Gastroesophageal sphincter (tissue), 4 donors: ENCODE results near the gene CYP4V2. TPM values are rescaled to one million over a fixed set of nuclear protein-coding genes. Genes with fewer than 3 reads are reported as not detected.

Experiments used
- ATAC-seq: fragments of 150-250 bp; one replicate; pipeline ENCODE4 v1.9.1; 2016; ENCODE audit warnings: mild to moderate bottlenecking, moderate library complexity
- H3K27ac ChIP-seq, 4 donors: fragments of 200-600 bp; sonication (generic) in 3 of 4; 1 replicate in 3 of 4; 2 replicates in 1 of 4; pipeline ENCODE4 v1.5.1; 2016 to 2019
- H3K27me3 ChIP-seq: fragments of 200-600 bp; sonication (generic); one replicate; pipeline ENCODE4 v1.5.1; 2019
- H3K36me3 ChIP-seq, 2 donors: fragments of 200-600 bp; sonication (generic); one replicate each; pipeline ENCODE4 v1.5.1; 2019; ENCODE audit warnings: control low read depth in 1 of 2
- H3K4me1 ChIP-seq, 3 donors: fragments of 200-600 bp; sonication (generic); 1 replicate in 2 of 3; 2 replicates in 1 of 3; pipeline ENCODE4 v1.5.1; 2016 to 2019; ENCODE audit warnings: control low read depth in 2 of 3
- H3K4me3 ChIP-seq, 2 donors: fragments of 200-600 bp; sonication (generic); one replicate each; pipeline ENCODE4 v1.5.1; 2019; ENCODE audit warnings: mild to moderate bottlenecking in 1 of 2, moderate library complexity in 1 of 2
- H3K9me3 ChIP-seq, 3 donors: fragments of 200-600 bp; sonication (generic); one replicate each; pipeline ENCODE4 v1.5.1; 2017 to 2019; ENCODE audit warnings: control low read depth in 2 of 3
- EP300 ChIP-seq: sonication (generic); formaldehyde crosslinking; IDR thresholded peaks from one replicate; pipeline ENCODE4 v1.6.1; 2017; ENCODE audit warnings: antibody characterized with exemption, mild to moderate bottlenecking
- POLR2A ChIP-seq, 2 donors: fragments of 450-650 bp; IDR thresholded peaks; one replicate each; pipeline ENCODE4 v1.6.1; 2017; ENCODE audit warnings: antibody characterized with exemption in 2 of 2, mild to moderate bottlenecking in 2 of 2, moderate library complexity in 1 of 2
- POLR2AphosphoS5 ChIP-seq: sonication (generic); formaldehyde crosslinking; IDR thresholded peaks from one replicate; pipeline ENCODE4 v1.6.1; 2017; ENCODE audit warnings: antibody characterized with exemption
- WGBS, 2 donors: methylation state at CpG; one replicate each; pipeline ENCODE4 v1.1.5; 2018; ENCODE audit warnings: low coverage in 1 of 2; 5-methylcytosine and 5-hydroxymethylcytosine counted together
- total RNA-seq, 4 donors: library from RNA; depleted of rRNA; stranded (reverse); fragments of >200 nt; gene quantifications; one replicate each; pipeline ENCODE4 v1.1.0, GENCODE V29; 2016
- TF ChIP-seq, protein P1 (sequence below), 4 experiments: fragments of 200-600 bp in 2 of 4; fragments of 450-650 bp in 2 of 4; sonication (generic) in 1 of 4; IDR thresholded peaks; one replicate each; pipeline ENCODE4 v1.5.1; 2017 to 2019; ENCODE audit warnings: antibody characterized with exemption in 4 of 4, mild to moderate bottlenecking in 2 of 4, moderate library complexity in 2 of 4

Gene CYP4V2
- total RNA-seq, 4 donors from 2014 or later, result 25.6 to 44.7 (median 32.5) TPM

DNA sequence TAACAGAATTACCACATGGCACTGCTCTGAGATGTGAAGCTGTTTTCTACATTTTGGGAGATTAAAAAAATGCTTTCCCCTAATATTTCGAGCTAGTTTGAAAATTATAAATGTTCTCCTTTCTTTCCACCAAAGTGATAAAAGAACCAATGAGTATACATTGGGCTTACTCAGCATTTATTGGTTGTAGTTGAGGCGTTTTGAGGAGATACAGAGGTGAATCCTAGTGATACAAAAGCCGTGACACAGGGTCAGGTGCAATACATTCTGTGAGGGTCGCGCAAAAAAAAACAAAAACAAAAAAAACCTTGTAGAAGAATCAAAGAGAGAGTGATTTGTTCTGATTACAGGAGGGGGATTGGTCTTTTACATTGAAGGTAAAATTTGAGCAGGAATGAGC lies 32.4 kb upstream of the CYP4V2 start:
- TF ChIP-seq EP300 (no peak), POLR2A (IDR thresholded peaks at IDR 0.05) (no peak), POLR2AphosphoS5 (no peak)
- TF ChIP-seq, protein P1, sequence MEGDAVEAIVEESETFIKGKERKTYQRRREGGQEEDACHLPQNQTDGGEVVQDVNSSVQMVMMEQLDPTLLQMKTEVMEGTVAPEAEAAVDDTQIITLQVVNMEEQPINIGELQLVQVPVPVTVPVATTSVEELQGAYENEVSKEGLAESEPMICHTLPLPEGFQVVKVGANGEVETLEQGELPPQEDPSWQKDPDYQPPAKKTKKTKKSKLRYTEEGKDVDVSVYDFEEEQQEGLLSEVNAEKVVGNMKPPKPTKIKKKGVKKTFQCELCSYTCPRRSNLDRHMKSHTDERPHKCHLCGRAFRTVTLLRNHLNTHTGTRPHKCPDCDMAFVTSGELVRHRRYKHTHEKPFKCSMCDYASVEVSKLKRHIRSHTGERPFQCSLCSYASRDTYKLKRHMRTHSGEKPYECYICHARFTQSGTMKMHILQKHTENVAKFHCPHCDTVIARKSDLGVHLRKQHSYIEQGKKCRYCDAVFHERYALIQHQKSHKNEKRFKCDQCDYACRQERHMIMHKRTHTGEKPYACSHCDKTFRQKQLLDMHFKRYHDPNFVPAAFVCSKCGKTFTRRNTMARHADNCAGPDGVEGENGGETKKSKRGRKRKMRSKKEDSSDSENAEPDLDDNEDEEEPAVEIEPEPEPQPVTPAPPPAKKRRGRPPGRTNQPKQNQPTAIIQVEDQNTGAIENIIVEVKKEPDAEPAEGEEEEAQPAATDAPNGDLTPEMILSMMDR (IDR thresholded peaks at IDR 0.05), result no peak
- Histone ChIP-seq H3K4me3 (no peak overlapping the region), H3K36me3 (peaks cover 0 to 77% of the 10 kb centered on the region in 2 donors), H3K9me3 (no peaks in the 10 kb centered on the region), H3K27ac (no peak overlapping the region), H3K27me3 (no peaks in the 10 kb centered on the region), H3K4me1 (no peaks in the 10 kb centered on the region)
- no peak for ATAC-seq
- WGBS, 2 donors, result 82 to 88% methylated on average over 5 of the region's 5 CpGs

DNA sequence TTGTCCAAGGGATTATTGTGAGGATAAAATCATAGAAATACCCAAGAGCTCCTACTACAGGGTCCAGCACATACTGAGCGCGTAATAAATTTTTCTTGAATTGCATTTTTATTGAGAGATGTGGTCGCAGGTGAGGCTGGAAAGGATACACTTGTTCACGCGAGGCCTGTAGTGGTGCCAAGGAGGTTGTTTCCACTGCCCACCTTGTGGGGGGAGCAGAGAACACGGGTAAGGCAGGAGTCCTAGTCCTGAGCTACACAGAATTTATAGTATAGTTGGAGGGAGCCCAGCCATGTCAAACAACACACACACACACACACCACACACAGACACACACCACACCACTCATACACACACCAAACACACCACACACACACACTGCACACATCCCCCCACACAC lies 31.8 kb upstream of the CYP4V2 start:
- WGBS, 2 donors, result 79 to 86% methylated on average over 3 to 5 of the region's 6 CpGs

DNA sequence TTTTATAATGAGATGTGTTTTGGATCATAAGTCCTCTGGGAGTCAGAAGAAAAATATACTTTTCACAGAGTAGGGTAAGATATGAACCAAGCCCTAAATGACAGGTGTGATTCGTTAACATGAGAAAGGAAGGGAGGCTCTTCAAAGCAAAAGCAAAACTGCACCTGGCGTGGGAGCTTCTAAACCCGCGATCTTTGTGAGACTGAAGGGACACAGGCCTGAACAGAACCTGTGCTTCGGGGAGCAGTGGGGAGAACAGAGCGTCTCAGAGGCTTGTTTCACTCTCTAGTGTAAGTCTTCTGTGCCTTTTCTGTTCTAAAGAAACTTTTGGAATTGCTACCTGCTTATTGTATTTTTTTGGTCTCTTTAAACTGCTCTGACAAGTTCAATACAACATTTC lies 30.2 kb upstream of the CYP4V2 start:
- no peak overlapping the region for H3K4me3 ChIP-seq
- no peaks in the 10 kb centered on the region for H3K4me1 ChIP-seq
- TF ChIP-seq POLR2A (IDR thresholded peaks at IDR 0.05) (no peak), EP300 (no peak), POLR2AphosphoS5 (no peak)

More for the DNA sequence above, 31.8 kb upstream of the CYP4V2 start:
- H3K27me3 ChIP-seq, result no peaks in the 10 kb centered on the region
- ATAC-seq, result no peak
- no peaks in the 10 kb centered on the region for H3K9me3 ChIP-seq
- H3K4me3 ChIP-seq, result no peak overlapping the region
- peaks cover 0 to 77% of the 10 kb centered on the region in 2 donors for H3K36me3 ChIP-seq
- no peak overlapping the region for H3K27ac ChIP-seq
- H3K4me1 ChIP-seq, result no peaks in the 10 kb centered on the region
- no peak for TF ChIP-seq POLR2A (IDR thresholded peaks at IDR 0.05)
- TF ChIP-seq, protein P1 (IDR thresholded peaks at IDR 0.05), result no peak
- TF ChIP-seq POLR2AphosphoS5, result no peak
- TF ChIP-seq EP300, result no peak

DNA sequence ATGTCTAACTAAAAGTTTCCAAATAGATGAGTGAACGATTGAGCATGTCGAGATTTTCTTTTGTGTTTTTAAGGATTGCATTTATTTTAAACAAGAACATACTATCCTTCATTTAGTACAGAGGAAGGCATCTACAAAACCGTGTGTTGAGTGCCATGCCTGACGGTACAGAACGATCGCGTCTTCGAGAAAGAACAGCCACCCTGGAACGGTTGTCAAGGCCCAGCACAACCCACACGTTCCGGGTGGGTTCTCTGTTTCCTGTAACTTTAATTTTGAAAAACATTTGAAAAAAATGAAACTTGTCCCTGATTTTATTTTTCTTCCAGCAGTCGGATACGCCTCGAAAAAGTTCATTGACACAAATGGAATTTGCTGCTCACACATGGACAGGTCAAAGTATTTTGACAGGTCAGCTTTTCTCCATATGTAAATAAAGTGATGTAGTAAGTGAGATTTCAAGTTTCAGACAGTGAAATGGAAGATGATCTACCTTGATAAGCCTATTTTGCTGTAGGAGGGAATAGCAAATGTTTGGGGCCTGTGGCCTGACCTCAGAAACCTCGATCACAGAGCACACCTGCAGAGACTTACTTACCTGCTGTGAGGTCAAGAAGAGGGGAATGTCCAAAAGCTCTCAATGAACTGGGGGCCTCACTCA lies 24.4 kb upstream of the CYP4V2 start:
- no peak for ATAC-seq
- H3K9me3 ChIP-seq, result no peaks in the 10 kb centered on the region
- H3K36me3 ChIP-seq, result peaks cover 0 to 67% of the 10 kb centered on the region in 2 donors
- no peak overlapping the region for H3K27ac ChIP-seq
- TF ChIP-seq POLR2AphosphoS5 (no peak), POLR2A (IDR thresholded peaks at IDR 0.05) (no peak), EP300 (no peak)
- TF ChIP-seq, protein P1 (IDR thresholded peaks at IDR 0.05), result no peak
- no peak overlapping the region for H3K4me3 ChIP-seq
- 89% methylated on average over 15 of the region's 15 CpGs for WGBS, 2 donors
- no peaks in the 10 kb centered on the region for H3K27me3 ChIP-seq
- no peaks in the 10 kb centered on the region for H3K4me1 ChIP-seq

More for the DNA sequence above, 30.2 kb upstream of the CYP4V2 start:
- WGBS, 2 donors, result 80 to 82% methylated on average over 4 to 6 of the region's 6 CpGs
- no peak for ATAC-seq
- Histone ChIP-seq H3K27me3 (no peaks in the 10 kb centered on the region), H3K9me3 (no peaks in the 10 kb centered on the region), H3K27ac (no peak overlapping the region), H3K36me3 (peaks cover 0 to 74% of the 10 kb centered on the region in 2 donors)

DNA sequence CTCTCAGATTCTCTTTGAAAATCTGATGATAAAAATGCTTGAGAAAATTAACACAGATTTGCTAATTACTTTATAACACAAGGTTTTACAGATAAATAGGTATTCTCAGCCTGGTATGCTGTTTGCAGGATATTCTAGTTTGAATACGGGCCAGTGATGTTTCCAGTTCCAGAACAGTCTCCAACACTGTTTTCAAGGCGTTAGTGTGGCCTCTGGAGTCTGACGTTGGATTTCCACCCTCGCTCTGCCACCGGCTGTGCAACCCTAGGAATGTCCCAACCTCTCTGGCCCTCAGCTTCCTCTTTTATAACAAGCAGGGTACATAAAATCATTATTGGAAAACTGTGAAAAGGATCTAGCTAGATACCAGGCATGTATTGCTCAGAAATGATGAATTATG lies 23.8 kb upstream of the CYP4V2 start:
- Histone ChIP-seq H3K4me1 (no peaks in the 10 kb centered on the region), H3K4me3 (no peak overlapping the region), H3K36me3 (peaks cover 0 to 62% of the 10 kb centered on the region in 2 donors), H3K9me3 (no peaks in the 10 kb centered on the region), H3K27me3 (no peaks in the 10 kb centered on the region), H3K27ac (no peak overlapping the region)
- 75 to 91% methylated on average over 1 to 5 of the region's 5 CpGs for WGBS, 2 donors
- TF ChIP-seq POLR2AphosphoS5 (no peak), EP300 (no peak), POLR2A (IDR thresholded peaks at IDR 0.05) (no peak)
- TF ChIP-seq, protein P1 (IDR thresholded peaks at IDR 0.05), result no peak
- ATAC-seq, result no peak
